GM12873 (cell line): Measurements from ENCODE around the gene HBP1.

Source experiments
- TF ChIP-seq, protein P1 (sequence below): IDR thresholded peaks from 2 replicates; pipeline ENCODE4 v1.5.1; 2012; ENCODE audit warnings: low read depth, mild to moderate bottlenecking, moderate library complexity, low read length, control low read depth; ENCODE audit not compliant: insufficient read depth; ENCODE audit errors: missing control alignments

The HBP1 gene

GRCh38 chr7:107169120-107170050, 582 bp downstream of the HBP1 start:
- TF ChIP-seq, protein P1, sequence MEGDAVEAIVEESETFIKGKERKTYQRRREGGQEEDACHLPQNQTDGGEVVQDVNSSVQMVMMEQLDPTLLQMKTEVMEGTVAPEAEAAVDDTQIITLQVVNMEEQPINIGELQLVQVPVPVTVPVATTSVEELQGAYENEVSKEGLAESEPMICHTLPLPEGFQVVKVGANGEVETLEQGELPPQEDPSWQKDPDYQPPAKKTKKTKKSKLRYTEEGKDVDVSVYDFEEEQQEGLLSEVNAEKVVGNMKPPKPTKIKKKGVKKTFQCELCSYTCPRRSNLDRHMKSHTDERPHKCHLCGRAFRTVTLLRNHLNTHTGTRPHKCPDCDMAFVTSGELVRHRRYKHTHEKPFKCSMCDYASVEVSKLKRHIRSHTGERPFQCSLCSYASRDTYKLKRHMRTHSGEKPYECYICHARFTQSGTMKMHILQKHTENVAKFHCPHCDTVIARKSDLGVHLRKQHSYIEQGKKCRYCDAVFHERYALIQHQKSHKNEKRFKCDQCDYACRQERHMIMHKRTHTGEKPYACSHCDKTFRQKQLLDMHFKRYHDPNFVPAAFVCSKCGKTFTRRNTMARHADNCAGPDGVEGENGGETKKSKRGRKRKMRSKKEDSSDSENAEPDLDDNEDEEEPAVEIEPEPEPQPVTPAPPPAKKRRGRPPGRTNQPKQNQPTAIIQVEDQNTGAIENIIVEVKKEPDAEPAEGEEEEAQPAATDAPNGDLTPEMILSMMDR = no peak

DNA sequence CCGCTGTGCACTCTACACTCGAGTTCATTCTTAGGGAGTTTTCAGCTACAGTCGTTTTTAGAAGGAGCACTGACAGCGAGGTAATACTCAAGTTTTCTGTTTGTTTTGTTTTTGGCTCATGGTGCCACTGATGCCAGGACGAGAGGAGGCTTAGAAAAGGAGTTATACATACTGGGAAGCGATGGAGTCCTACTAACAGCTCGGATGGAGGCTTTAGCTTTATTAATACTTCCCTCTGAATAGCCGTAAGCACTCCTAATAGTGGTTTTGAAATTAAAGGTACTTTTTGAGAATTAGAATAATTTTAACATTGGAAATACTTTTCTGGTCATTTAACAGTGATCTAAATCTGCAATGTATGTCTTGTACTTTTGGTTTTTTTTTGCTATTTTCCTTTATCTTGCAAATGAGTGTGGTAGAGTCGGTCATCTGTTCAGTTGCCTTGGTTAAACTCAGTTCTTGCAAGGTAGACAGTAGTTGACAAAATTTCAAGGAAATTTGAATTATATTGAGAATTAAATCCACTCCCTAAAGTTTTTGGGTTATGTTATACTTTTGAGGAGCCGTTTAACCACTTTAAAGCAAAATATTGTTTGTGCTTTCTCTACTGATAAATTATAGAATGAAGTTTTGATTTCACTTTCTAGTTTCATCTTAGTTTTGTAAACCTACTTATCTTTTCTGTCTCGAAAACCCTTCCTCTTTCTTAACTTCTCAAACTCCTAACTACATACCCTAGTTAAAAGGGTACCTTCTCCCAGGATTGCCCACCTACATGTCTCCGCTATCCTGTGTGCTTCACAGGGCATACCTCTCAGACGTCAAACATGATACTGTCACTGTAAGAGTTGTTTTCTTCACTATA, 1.5 kb downstream of the HBP1 start:
- TF ChIP-seq, protein P1 = no peak

DNA sequence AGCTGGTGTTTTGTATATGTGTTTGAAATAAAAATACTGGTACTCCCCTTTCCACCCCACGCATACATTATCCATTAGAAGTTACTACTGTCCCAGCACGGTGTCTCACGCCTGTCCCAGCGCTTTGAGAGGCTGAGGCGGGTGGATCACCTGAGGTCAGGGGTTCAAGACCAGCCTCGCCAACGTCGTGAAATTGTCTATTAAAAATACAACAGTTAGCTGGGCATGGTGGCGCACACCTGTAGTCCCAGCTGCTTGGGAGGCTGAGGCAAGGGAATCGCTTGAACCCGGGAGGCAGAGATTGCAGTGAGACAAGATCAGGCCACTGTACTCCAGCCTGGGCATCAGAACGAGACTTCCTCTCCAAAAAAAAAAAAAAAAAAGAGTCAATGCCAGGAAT, 2.7 kb downstream of the HBP1 start:
- TF ChIP-seq, protein P1 = no peak

DNA sequence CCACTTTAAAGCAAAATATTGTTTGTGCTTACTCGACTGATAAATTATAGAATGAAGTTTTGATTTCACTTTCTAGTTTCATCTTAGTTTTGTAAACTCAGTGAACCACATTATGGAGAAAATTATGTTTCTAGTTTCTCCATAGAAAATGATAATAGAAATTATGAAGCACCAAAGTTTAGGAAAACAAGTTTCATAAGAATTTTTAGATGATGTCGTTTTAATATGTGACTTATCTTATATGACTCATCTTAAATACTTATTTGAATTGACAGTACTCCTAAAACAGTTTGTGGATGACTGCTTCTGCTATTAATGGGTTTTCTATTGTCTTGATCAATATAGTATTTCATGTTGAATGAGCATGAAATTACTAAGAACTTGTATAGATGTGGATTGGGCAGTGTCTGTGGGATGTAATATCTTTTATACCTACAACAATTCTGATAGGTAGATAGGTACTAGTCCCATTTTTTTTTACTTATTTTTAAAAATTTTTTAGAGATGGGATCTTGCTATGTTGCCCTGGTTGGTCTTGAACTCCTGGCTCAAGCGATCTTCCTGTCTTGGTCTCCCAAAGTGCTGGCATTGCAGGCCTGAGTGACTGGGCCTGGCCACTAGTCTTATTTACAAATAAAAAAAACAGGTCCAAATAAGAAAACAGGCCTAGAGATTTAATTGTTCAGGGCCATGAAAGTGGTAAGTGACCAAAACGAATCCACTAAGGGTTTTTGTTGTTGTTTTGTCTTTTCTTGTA, 3.7 kb downstream of the HBP1 start:
- TF ChIP-seq, protein P1 = no peak

- TF ChIP-seq, protein P1 = no peak
Measured at GRCh38 chr7:107173191-107173590, 4.4 kb downstream of the HBP1 start.

DNA sequence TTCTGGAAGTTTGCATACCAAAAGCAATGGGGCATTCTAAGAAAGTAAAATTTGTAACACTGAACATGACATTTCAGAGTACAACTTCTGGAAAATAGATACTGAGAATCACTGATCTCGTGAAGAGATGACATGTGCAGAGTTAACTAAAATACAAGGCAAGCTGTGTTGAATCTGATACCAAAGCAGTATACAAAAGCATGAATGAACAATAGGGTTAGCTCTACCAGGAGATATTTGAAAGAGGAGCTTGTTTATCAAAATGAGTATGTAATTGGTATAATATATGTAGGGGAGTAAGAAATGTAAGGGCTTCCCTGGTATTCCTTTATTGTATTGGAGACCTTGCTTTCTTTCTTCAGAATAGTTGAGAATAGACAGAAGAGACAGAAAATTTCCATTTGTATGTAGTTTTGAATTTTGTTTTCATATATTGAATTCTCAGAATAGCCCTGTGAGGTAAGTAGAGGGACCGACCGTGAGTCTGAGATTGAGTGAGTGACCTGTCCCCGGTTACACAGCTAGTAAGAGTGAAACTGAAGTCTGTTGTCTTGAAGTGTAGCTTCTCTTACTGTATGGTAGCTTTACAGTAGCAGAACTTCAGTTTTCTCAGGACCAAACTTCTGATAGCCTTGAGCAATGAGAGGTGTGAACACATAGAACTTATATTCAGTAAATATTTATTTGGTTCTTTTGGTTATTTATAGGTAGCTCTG, 5.0 kb downstream of the HBP1 start:
- TF ChIP-seq, protein P1 = no peak
